ENCODE measurements around the gene CHEK2.

DNA sequence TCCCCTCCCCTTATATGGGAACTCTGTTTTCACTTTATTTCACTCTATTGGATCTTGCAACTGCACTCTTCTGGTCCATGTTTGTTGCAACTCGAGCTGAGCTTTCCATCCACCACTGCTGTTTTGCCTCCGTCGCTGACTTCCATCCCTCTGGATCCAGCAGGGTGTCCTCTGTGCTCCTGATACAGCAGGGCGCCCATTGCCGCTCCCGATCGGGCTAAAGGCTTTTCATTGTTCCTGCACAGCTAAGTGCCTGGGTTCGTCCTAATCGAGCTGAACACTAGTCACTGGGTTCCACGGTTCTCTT, 19.8 kb upstream of the CHEK2 start:
- TF ChIP-seq, protein P1, sequence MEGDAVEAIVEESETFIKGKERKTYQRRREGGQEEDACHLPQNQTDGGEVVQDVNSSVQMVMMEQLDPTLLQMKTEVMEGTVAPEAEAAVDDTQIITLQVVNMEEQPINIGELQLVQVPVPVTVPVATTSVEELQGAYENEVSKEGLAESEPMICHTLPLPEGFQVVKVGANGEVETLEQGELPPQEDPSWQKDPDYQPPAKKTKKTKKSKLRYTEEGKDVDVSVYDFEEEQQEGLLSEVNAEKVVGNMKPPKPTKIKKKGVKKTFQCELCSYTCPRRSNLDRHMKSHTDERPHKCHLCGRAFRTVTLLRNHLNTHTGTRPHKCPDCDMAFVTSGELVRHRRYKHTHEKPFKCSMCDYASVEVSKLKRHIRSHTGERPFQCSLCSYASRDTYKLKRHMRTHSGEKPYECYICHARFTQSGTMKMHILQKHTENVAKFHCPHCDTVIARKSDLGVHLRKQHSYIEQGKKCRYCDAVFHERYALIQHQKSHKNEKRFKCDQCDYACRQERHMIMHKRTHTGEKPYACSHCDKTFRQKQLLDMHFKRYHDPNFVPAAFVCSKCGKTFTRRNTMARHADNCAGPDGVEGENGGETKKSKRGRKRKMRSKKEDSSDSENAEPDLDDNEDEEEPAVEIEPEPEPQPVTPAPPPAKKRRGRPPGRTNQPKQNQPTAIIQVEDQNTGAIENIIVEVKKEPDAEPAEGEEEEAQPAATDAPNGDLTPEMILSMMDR (IDR thresholded peaks at IDR 0.05; ENCODE audit: low read depth, low read length) = no peak
- no peak for TF ChIP-seq EZH2phosphoT487 (IDR thresholded peaks at IDR 0.05; ENCODE audit: low read depth)
